HCT116 (cell line): ENCODE results near the gene PCBP3. TPM values are rescaled to one million over a fixed set of nuclear protein-coding genes. Genes with fewer than 3 reads are reported as not detected.

Source experiments
- ATAC-seq: fragments of 200-7000 bp; cut with Tn5 transposase; 2 replicates; pipeline ENCODE4 v1.9.1; 2020; ENCODE audit warnings: mild to moderate bottlenecking, moderate library complexity
- BruUV-seq: library from RNA; stranded (reverse); fragments of 400-500 nt; replicated peaks from 2 replicates; lab custom pipeline; 2021; lab: Mats Ljungman, UMichigan
- CTCF ChIA-PET: fragments of 300-600 bp; sonication (Branson Sonifier 250); formaldehyde crosslinking; loops from one replicate; lab custom pipeline; 2021; ENCODE audit warnings: antibody characterized with exemption; lab: Charles Lee
- POLR2A ChIA-PET: fragments of 300-600, 350-600 bp; sonication (Branson Sonifier 250); formaldehyde crosslinking; loops from one replicate; lab custom pipeline; 2021; ENCODE audit warnings: antibody characterized with exemption; lab: Charles Lee
- RAD21 ChIA-PET, 2 experiments: fragments of 300-600 bp; sonication (Branson Sonifier 250); formaldehyde crosslinking; loops; one replicate each; lab custom pipeline; 2023; ENCODE audit warnings: low total read pairs in 2 of 2; ENCODE audit not compliant: uncharacterized antibody in 2 of 2, unreplicated experiment in 2 of 2, low non-redundant PET in 1 of 2; lab: Charles Lee
- DNase-seq: peaks from one replicate; pipeline ENCODE4 v3.0.0-alpha.2; 2010; ENCODE audit warnings: low read depth, low spot score
- H2AFZ ChIP-seq: fragments of 200-600 bp; shearing (Covaris generic), sonication (generic); 2 replicates; pipeline ENCODE4 v1.6.1; 2017; ENCODE audit warnings: low read depth, mixed run types, mixed read lengths, antibody characterized with exemption, low read length; ENCODE audit not compliant: poor library complexity, severe bottlenecking
- H3K27ac ChIP-seq: 2 replicates; pipeline ENCODE4 v1.5.1; 2012; ENCODE audit warnings: low read depth, low read length
- H3K27me3 ChIP-seq: fragments of 200-600 bp; sonication (generic); 2 replicates; pipeline ENCODE4 v1.6.1; 2016; ENCODE audit warnings: mixed run types, low read length, mixed read lengths; ENCODE audit not compliant: insufficient read depth
- H3K36me3 ChIP-seq, 2 experiments: fragments of 200-500 bp in 1 of 2; fragments of 200-600 bp in 1 of 2; sonication (Bioruptor generic) in 1 of 2; sonication (generic) in 1 of 2; 2 replicates each; pipeline versions ENCODE4 v1.5.1 to v1.6.1; 2014 to 2016; ENCODE audit warnings: low read length in 2 of 2, inconsistent platforms in 1 of 2, mixed read lengths in 1 of 2, mixed run types in 1 of 2; ENCODE audit not compliant: insufficient read depth in 2 of 2, control insufficient read depth in 1 of 2
- H3K4me1 ChIP-seq, 2 experiments: fragments of 200-600 bp in 1 of 2; sonication (generic) in 1 of 2; 2 replicates each; pipeline versions ENCODE4 v1.5.1 to v1.6.1; 2012 to 2017; ENCODE audit warnings: low read length in 2 of 2, inconsistent platforms in 1 of 2, mild to moderate bottlenecking in 1 of 2, mixed read lengths in 1 of 2, mixed run types in 1 of 2, moderate library complexity in 1 of 2; ENCODE audit not compliant: insufficient read depth in 2 of 2, control insufficient read depth in 1 of 2
- H3K4me2 ChIP-seq: fragments of 200-600 bp; sonication (generic); 2 replicates; pipeline ENCODE4 v1.6.1; 2017; ENCODE audit warnings: mixed run types, low read length, mixed read lengths
- H3K4me3 ChIP-seq, 2 experiments: fragments of 200-600 bp in 1 of 2; sonication (generic) in 1 of 2; replicated peaks in 1 of 2; 2 replicates each; pipeline ENCODE4 v1.5.1; 2011 to 2016; ENCODE audit warnings: low read length in 2 of 2, control low read depth in 1 of 2, low read depth in 1 of 2, mild to moderate bottlenecking in 1 of 2, mixed read lengths in 1 of 2, mixed run types in 1 of 2
- H3K79me2 ChIP-seq: fragments of 200-600 bp; sonication (generic); 2 replicates; pipeline ENCODE4 v1.6.1; 2017; ENCODE audit warnings: mild to moderate bottlenecking, mixed run types, low read length, moderate library complexity, mixed read lengths; ENCODE audit not compliant: insufficient read depth
- H3K9ac ChIP-seq: fragments of 200-600 bp; sonication (generic); 2 replicates; pipeline ENCODE4 v1.6.1; 2016; ENCODE audit warnings: low read length, mixed read lengths
- H3K9me2 ChIP-seq: fragments of 200-600 bp; sonication (generic), shearing (Covaris generic); 2 replicates; pipeline ENCODE4 v1.6.1; 2017; ENCODE audit warnings: mixed run types, mild to moderate bottlenecking, moderate library complexity; ENCODE audit not compliant: insufficient read depth
- H3K9me3 ChIP-seq, 2 experiments: fragments of 200-500 bp in 1 of 2; fragments of 200-600 bp in 1 of 2; sonication (Bioruptor generic) in 1 of 2; sonication (generic) in 1 of 2; 2 replicates each; pipeline ENCODE4 v1.6.1; 2014 to 2017; ENCODE audit warnings: low read length in 2 of 2, mixed read lengths in 2 of 2, inconsistent platforms in 1 of 2, low read depth in 1 of 2, mild to moderate bottlenecking in 1 of 2, mixed run types in 1 of 2, moderate library complexity in 1 of 2; ENCODE audit not compliant: control insufficient read depth in 1 of 2, insufficient read depth in 1 of 2
- H4K20me1 ChIP-seq: fragments of 200-600 bp; sonication (generic), shearing (Covaris generic); 2 replicates; pipeline ENCODE4 v1.6.1; 2017; ENCODE audit warnings: mixed run types, mild to moderate bottlenecking, moderate library complexity; ENCODE audit not compliant: insufficient read depth
- CEBPB ChIP-seq: IDR thresholded peaks from 2 replicates; pipeline ENCODE4 v1.6.1; 2012; ENCODE audit warnings: low read depth
- CTCF ChIP-seq, 3 experiments: fragments of 200-600 bp in 1 of 3; sonication (generic) in 1 of 3; IDR thresholded peaks in 2 of 3; conservative IDR thresholded peaks in 1 of 3; 2 replicates each; pipeline ENCODE4 v1.5.1; 2012 to 2017; ENCODE audit warnings: low read depth in 2 of 3, low read length in 2 of 3, antibody characterized with exemption in 1 of 3, borderline replicate concordance in 1 of 3, control low read depth in 1 of 3, mild to moderate bottlenecking in 1 of 3, mixed read lengths in 1 of 3, mixed run types in 1 of 3, moderate library complexity in 1 of 3; ENCODE audit not compliant: insufficient read depth in 1 of 3
- EGR1 ChIP-seq: IDR thresholded peaks from 2 replicates; pipeline ENCODE4 v1.6.1; 2012; ENCODE audit warnings: low read depth
- ELF1 ChIP-seq: IDR thresholded peaks from 2 replicates; pipeline ENCODE4 v1.6.1; 2012; ENCODE audit warnings: low read depth, borderline replicate concordance
- EZH2 ChIP-seq: fragments of 200-600 bp; sonication (generic); IDR thresholded peaks from 2 replicates; pipeline ENCODE4 v1.6.1; 2017; ENCODE audit warnings: antibody characterized with exemption, mixed run types
- EZH2phosphoT487 ChIP-seq: fragments of 200-600 bp; IDR thresholded peaks from 2 replicates; pipeline ENCODE4 v1.6.1; 2018; ENCODE audit warnings: antibody characterized with exemption, borderline replicate concordance
- FOSL1 ChIP-seq: IDR thresholded peaks from 2 replicates; pipeline ENCODE4 v1.6.1; 2012; ENCODE audit warnings: low read depth
- JUND ChIP-seq: IDR thresholded peaks from 2 replicates; pipeline ENCODE4 v1.6.1; 2012
- POLR2A ChIP-seq: IDR thresholded peaks from 2 replicates; pipeline ENCODE4 v1.7.0; 2011; ENCODE audit warnings: borderline replicate concordance; ENCODE audit not compliant: insufficient read depth, insufficient read length; ENCODE audit errors: extremely low read depth
- POLR2AphosphoS5 ChIP-seq: IDR thresholded peaks from 2 replicates; pipeline ENCODE4 v1.6.1; 2011; ENCODE audit warnings: mild to moderate bottlenecking, low read depth, low read length, moderate library complexity
- SIN3A ChIP-seq: IDR thresholded peaks from 2 replicates; pipeline ENCODE4 v1.6.1; 2012; ENCODE audit warnings: low read depth
- SP1 ChIP-seq: IDR thresholded peaks from 2 replicates; pipeline ENCODE4 v1.6.1; 2012; ENCODE audit warnings: low read depth
- SRF ChIP-seq: IDR thresholded peaks from 2 replicates; pipeline ENCODE4 v1.6.1; 2012; ENCODE audit warnings: low read depth
- TCF7L2 ChIP-seq: IDR thresholded peaks from 2 replicates; pipeline ENCODE4 v1.7.0; 2011; ENCODE audit warnings: borderline replicate concordance, inconsistent platforms; ENCODE audit not compliant: insufficient read depth, insufficient read length; ENCODE audit errors: extremely low read depth
- YY1 ChIP-seq: IDR thresholded peaks from 2 replicates; pipeline ENCODE4 v1.6.1; 2011; ENCODE audit warnings: low read length, low read depth, moderate library complexity, mild to moderate bottlenecking; ENCODE audit not compliant: insufficient replicate concordance; ENCODE audit errors: extremely low read depth
- ZBTB33 ChIP-seq: IDR thresholded peaks from 2 replicates; pipeline ENCODE4 v1.6.1; 2011; ENCODE audit warnings: mild to moderate bottlenecking, low read length, moderate library complexity; ENCODE audit not compliant: insufficient replicate concordance; ENCODE audit errors: extremely low read depth
- intact Hi-C: fragments of 100-400 bp; cut with micrococcal nuclease; formaldehyde crosslinking; loops from 2 replicates; pipeline ENCODE4 v1.10.0; 2022
- total RNA-seq: library from RNA; stranded (reverse); gene quantifications from one replicate; pipeline ENCODE4 v1.2.1, GENCODE V29; 2021; ENCODE audit not compliant: unreplicated experiment

Gene PCBP3
- total RNA-seq, 1 experiment from 2014 or later: 3.1 TPM

GRCh38 chr21:45763506-45763905, 120.0 kb downstream of the PCBP3 start:
- no TSS peak for BruUV-seq
- H3K9me2 ChIP-seq: no peaks in the 10 kb centered on the region
- H3K4me2 ChIP-seq: no peak overlapping the region
- H3K36me3 ChIP-seq: no peaks in the 10 kb centered on the region
- no peak for DNase-seq
- no peaks in the 10 kb centered on the region for H4K20me1 ChIP-seq
- no peak overlapping the region for H3K4me3 ChIP-seq
- no peak overlapping the region for H2AFZ ChIP-seq
- TF ChIP-seq ZBTB33 (no peak), TCF7L2 (no peak), SRF (no peak), EZH2 (no peak), FOSL1 (no peak), SP1 (no peak), POLR2AphosphoS5 (no peak), YY1 (no peak), ELF1 (no peak), EGR1 (no peak), EZH2phosphoT487 (no peak), POLR2A (no peak), CEBPB (no peak), CTCF (IDR thresholded peaks at IDR 0.05 in 2 of 3, conservative IDR thresholded peaks at IDR 0.05 in 1 of 3; ENCODE audit: borderline replicate concordance in 1 of 3, insufficient read depth in 1 of 3, low read depth in 2 of 3, low read length in 2 of 3) (no peak), JUND (no peak), SIN3A (no peak)
- ATAC-seq: no peak
- no peak overlapping the region for H3K9ac ChIP-seq
- no peak overlapping the region for H3K27ac ChIP-seq
- no peaks in the 10 kb centered on the region for H3K9me3 ChIP-seq
- no peaks in the 10 kb centered on the region for H3K4me1 ChIP-seq
- intact Hi-C loops: no loop called here
- H3K27me3 ChIP-seq: no peaks in the 10 kb centered on the region
- RAD21 ChIA-PET: no interaction called here
- CTCF ChIA-PET: no interaction called here
- POLR2A ChIA-PET: no interaction called here
- no peaks in the 10 kb centered on the region for H3K79me2 ChIP-seq
